Astrocyte (in vitro differentiated cells and primary cell): Measurements from ENCODE around the gene PGC.

Experiments used
- CTCF ChIP-seq: IDR thresholded peaks from 2 replicates; pipeline ENCODE4 v1.5.1; 2011; ENCODE audit warnings: low read depth, mild to moderate bottlenecking, inconsistent platforms, low read length, moderate library complexity; ENCODE audit not compliant: insufficient read depth
- EZH2 ChIP-seq: IDR thresholded peaks from 2 replicates; pipeline ENCODE4 v1.6.1; 2012; ENCODE audit warnings: mild to moderate bottlenecking, low read length, inconsistent platforms; ENCODE audit not compliant: insufficient read depth

- TF ChIP-seq CTCF, result no peak
- TF ChIP-seq EZH2, result no peak
Observed at GRCh38 chr6:41712651-41713103, 34.5 kb downstream of the PGC start.
